Neural cell (in vitro differentiated cells): ENCODE measurements around the gene ROR2. TPM values are rescaled to one million over a fixed set of nuclear protein-coding genes. Genes with fewer than 3 reads are reported as not detected.

Source experiments
- H2AFZ ChIP-seq: fragments of 200-600, 300-800 bp; sonication (generic), shearing (Covaris generic); 2 replicates; pipeline ENCODE4 v1.6.0; 2014; ENCODE audit warnings: low read depth, mild to moderate bottlenecking, antibody characterized with exemption, low read length, moderate library complexity
- H3F3A ChIP-seq: fragments of 200-600 bp; shearing (Covaris generic); 2 replicates; pipeline ENCODE4 v1.6.1; 2016; ENCODE audit warnings: mild to moderate bottlenecking, moderate library complexity, mixed read lengths, antibody characterized with exemption, low read length; ENCODE audit not compliant: insufficient read depth, poor library complexity, severe bottlenecking
- H3K27ac ChIP-seq: fragments of 200-600, 300-800 bp; sonication (generic), shearing (Covaris generic); 2 replicates; pipeline ENCODE4 v1.5.1; 2014; ENCODE audit warnings: mild to moderate bottlenecking, low read length, moderate library complexity
- H3K27me3 ChIP-seq: fragments of 300-800, 200-600 bp; sonication (generic), shearing (Covaris generic); 2 replicates; pipeline ENCODE4 v1.6.0; 2014; ENCODE audit warnings: mild to moderate bottlenecking, low read depth, low read length, moderate library complexity; ENCODE audit not compliant: insufficient read depth
- H3K36me3 ChIP-seq: fragments of 300-800, 200-600 bp; sonication (generic), shearing (Covaris generic); 2 replicates; pipeline ENCODE4 v1.5.1; 2014; ENCODE audit warnings: mild to moderate bottlenecking, antibody characterized with exemption, low read length, moderate library complexity; ENCODE audit not compliant: insufficient read depth
- H3K4me2 ChIP-seq: fragments of 300-800, 200-600 bp; sonication (generic), shearing (Covaris generic); 2 replicates; pipeline ENCODE4 v1.6.0; 2014; ENCODE audit warnings: mild to moderate bottlenecking, low read length
- H3K4me3 ChIP-seq: fragments of 300-800, 200-600 bp; sonication (generic), shearing (Covaris generic); 2 replicates; pipeline ENCODE4 v1.5.1; 2014; ENCODE audit warnings: mild to moderate bottlenecking, low read length, moderate library complexity
- H3K79me2 ChIP-seq: fragments of 200-600 bp; shearing (Covaris generic); replicated peaks from 2 replicates; pipeline ENCODE4 v1.6.0; 2014; ENCODE audit warnings: mild to moderate bottlenecking, low read length, moderate library complexity; ENCODE audit not compliant: insufficient read depth
- H3K9ac ChIP-seq: fragments of 300-800, 200-600 bp; sonication (generic), shearing (Covaris generic); 2 replicates; pipeline ENCODE4 v1.6.1; 2016; ENCODE audit warnings: mild to moderate bottlenecking, low read length, mixed read lengths
- H3K9me2 ChIP-seq: fragments of 200-600 bp; shearing (Covaris generic); 2 replicates; pipeline ENCODE4 v1.6.1; 2016; ENCODE audit warnings: mild to moderate bottlenecking, low read length, mixed read lengths; ENCODE audit not compliant: insufficient read depth
- H3K9me3 ChIP-seq: fragments of 200-600, 300-800 bp; sonication (generic), shearing (Covaris generic); 2 replicates; pipeline ENCODE4 v1.6.1; 2016; ENCODE audit warnings: mild to moderate bottlenecking, mixed run types, low read length, moderate library complexity, mixed read lengths
- H4K20me1 ChIP-seq: fragments of 200-600 bp; shearing (Covaris generic); 2 replicates; pipeline ENCODE4 v1.6.1; 2016; ENCODE audit warnings: mild to moderate bottlenecking, mixed run types; ENCODE audit not compliant: insufficient read depth
- CTCF ChIP-seq: fragments of 450-650 bp; IDR thresholded peaks from 2 replicates; pipeline ENCODE4 v1.5.1; 2014; ENCODE audit warnings: antibody characterized with exemption, mild to moderate bottlenecking, moderate library complexity; ENCODE audit not compliant: poor library complexity, severe bottlenecking
- EP300 ChIP-seq: fragments of 450-650 bp; conservative IDR thresholded peaks from 2 replicates; pipeline ENCODE4 v1.6.1; 2014; ENCODE audit warnings: antibody characterized with exemption, mild to moderate bottlenecking, moderate library complexity; ENCODE audit not compliant: poor library complexity, severe bottlenecking
- EZH2 ChIP-seq: fragments of 200-600, 300-800 bp; shearing (Covaris generic), sonication (generic); IDR thresholded peaks from 2 replicates; pipeline ENCODE4 v1.6.1; 2014; ENCODE audit warnings: antibody characterized with exemption, low read length, borderline replicate concordance, mild to moderate bottlenecking; ENCODE audit not compliant: insufficient read depth, poor library complexity, severe bottlenecking
- MXI1 ChIP-seq: fragments of 450-650 bp; conservative IDR thresholded peaks from 2 replicates; pipeline ENCODE4 v1.6.1; 2014; ENCODE audit warnings: antibody characterized with exemption, mild to moderate bottlenecking; ENCODE audit not compliant: poor library complexity, severe bottlenecking
- POLR2AphosphoS5 ChIP-seq: IDR thresholded peaks from 2 replicates; pipeline ENCODE4 v1.6.1; 2012
- RAD21 ChIP-seq: fragments of 450-650 bp; conservative IDR thresholded peaks from 2 replicates; pipeline ENCODE4 v1.6.1; 2014; ENCODE audit warnings: antibody characterized with exemption, mild to moderate bottlenecking, moderate library complexity
- REST ChIP-seq: IDR thresholded peaks from 2 replicates; pipeline ENCODE4 v1.6.1; 2012; ENCODE audit warnings: borderline replicate concordance
- SMC3 ChIP-seq: fragments of 450-650 bp; conservative IDR thresholded peaks from 2 replicates; pipeline ENCODE4 v1.6.1; 2014; ENCODE audit warnings: antibody characterized with exemption, mild to moderate bottlenecking, moderate library complexity; ENCODE audit not compliant: poor library complexity
- TAF1 ChIP-seq: IDR thresholded peaks from 2 replicates; pipeline ENCODE4 v1.6.1; 2012; ENCODE audit warnings: low read depth
- polyA plus RNA-seq: library from polyadenylated mRNA; depleted of rRNA; stranded (reverse); fragments of >200 nt; gene quantifications from 2 replicates; pipeline ENCODE4 v1.2.3, GENCODE V29; 2014

The ROR2 gene
- polyA plus RNA-seq, 1 donor from 2014 or later = 0.33 TPM

- H2AFZ ChIP-seq = no peak overlapping the region
- no peaks in the 10 kb centered on the region for H3F3A ChIP-seq
- H4K20me1 ChIP-seq = no peaks in the 10 kb centered on the region
- TF ChIP-seq TAF1 (no peak), SMC3 (no peak), RAD21 (no peak), CTCF (no peak), POLR2AphosphoS5 (no peak), REST (no peak), MXI1 (no peak), EZH2 (no peak), EP300 (no peak)
- no peaks in the 10 kb centered on the region for H3K9me2 ChIP-seq
- no peak overlapping the region for H3K4me3 ChIP-seq
- H3K27me3 ChIP-seq = no peaks in the 10 kb centered on the region
- H3K27ac ChIP-seq = no peak overlapping the region
- no peak overlapping the region for H3K9ac ChIP-seq
- no peaks in the 10 kb centered on the region for H3K79me2 ChIP-seq
- no peaks in the 10 kb centered on the region for H3K36me3 ChIP-seq
- no peaks in the 10 kb centered on the region for H3K9me3 ChIP-seq
- no peak overlapping the region for H3K4me2 ChIP-seq
Observed at GRCh38 chr9:91835216-91835615, 114.8 kb downstream of the ROR2 start.

GRCh38 chr9:91834740-91835139 is 115.3 kb downstream of the ROR2 start:
- no peak for TF ChIP-seq MXI1
- TF ChIP-seq EZH2 = no peak
- TF ChIP-seq CTCF = no peak
- no peak for TF ChIP-seq REST
- TF ChIP-seq TAF1 = no peak
- no peak for TF ChIP-seq POLR2AphosphoS5
- no peak for TF ChIP-seq EP300
- no peaks in the 10 kb centered on the region for H3F3A ChIP-seq
- H3K27me3 ChIP-seq = no peaks in the 10 kb centered on the region
- no peak overlapping the region for H3K9ac ChIP-seq
- H2AFZ ChIP-seq = no peak overlapping the region
- H3K9me3 ChIP-seq = no peaks in the 10 kb centered on the region
- H3K4me3 ChIP-seq = no peak overlapping the region
- H4K20me1 ChIP-seq = no peaks in the 10 kb centered on the region
- no peak overlapping the region for H3K4me2 ChIP-seq
- H3K27ac ChIP-seq = no peak overlapping the region
- H3K79me2 ChIP-seq = no peaks in the 10 kb centered on the region
- no peaks in the 10 kb centered on the region for H3K36me3 ChIP-seq
- H3K9me2 ChIP-seq = no peaks in the 10 kb centered on the region
